ENCODE results near the gene MAP4K5. TPM values are rescaled to one million over a fixed set of nuclear protein-coding genes. Genes with fewer than 3 reads are reported as not detected.

MAP4K5 gene
- total RNA-seq, 1 donor from 2014 or later, result 123 TPM

DNA sequence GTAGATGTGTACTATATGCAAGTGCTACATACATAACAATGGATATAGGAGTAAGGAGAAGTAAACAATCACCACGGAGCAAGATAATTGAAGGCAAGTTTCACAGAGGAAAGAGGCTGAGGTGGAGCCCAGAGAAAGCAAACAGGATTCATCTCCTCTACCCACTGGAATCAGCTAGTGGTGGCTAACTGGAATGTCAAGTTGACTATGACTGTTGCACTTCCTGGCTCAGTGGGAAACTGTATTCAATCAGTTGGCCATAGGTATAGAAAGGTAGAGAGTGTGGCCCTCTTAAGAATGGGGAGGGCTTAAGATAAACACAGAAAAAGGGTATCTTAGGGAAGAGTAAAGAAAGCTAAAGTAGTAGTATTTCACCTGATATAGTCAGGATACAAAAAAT is 62.4 kb downstream of the MAP4K5 start:
- Mint-ChIP-seq H3K36me3 (ENCODE audit: unreplicated experiment) (peaks cover 79% of the 10 kb centered on the region), H3K4me3 (ENCODE audit: unreplicated experiment) (no peak overlapping the region), H3K27ac (ENCODE audit: unreplicated experiment) (no peak overlapping the region), H3K4me1 (ENCODE audit: unreplicated experiment) (peaks cover 6% of the 10 kb centered on the region), H3K27me3 (ENCODE audit: unreplicated experiment) (no peaks in the 10 kb centered on the region), H3K9me3 (ENCODE audit: unreplicated experiment) (peaks cover 21% of the 10 kb centered on the region)
- TF ChIP-seq, protein P1, sequence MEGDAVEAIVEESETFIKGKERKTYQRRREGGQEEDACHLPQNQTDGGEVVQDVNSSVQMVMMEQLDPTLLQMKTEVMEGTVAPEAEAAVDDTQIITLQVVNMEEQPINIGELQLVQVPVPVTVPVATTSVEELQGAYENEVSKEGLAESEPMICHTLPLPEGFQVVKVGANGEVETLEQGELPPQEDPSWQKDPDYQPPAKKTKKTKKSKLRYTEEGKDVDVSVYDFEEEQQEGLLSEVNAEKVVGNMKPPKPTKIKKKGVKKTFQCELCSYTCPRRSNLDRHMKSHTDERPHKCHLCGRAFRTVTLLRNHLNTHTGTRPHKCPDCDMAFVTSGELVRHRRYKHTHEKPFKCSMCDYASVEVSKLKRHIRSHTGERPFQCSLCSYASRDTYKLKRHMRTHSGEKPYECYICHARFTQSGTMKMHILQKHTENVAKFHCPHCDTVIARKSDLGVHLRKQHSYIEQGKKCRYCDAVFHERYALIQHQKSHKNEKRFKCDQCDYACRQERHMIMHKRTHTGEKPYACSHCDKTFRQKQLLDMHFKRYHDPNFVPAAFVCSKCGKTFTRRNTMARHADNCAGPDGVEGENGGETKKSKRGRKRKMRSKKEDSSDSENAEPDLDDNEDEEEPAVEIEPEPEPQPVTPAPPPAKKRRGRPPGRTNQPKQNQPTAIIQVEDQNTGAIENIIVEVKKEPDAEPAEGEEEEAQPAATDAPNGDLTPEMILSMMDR (IDR thresholded peaks at IDR 0.05), result no peak
- no peak for DNase-seq (ENCODE audit: extremely low spot score, unreplicated experiment)

DNA sequence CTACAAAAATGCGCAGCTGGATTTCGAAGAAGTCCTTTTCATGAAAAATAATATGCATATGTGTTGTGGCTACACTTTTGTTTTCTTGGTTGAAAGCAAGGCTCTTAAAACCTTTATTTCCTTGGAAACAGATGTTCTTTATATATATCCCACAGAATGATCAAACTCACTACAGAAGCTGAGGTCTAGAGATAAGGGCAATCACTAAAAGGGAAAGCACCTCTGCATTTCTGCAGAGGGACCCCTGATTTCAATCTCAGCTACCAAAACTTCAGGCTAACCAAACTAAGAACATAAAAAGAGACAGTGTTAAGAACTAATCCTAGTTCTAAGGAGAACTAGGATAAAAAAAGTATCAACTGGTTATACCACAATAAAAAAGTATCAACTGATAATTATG is 70.3 kb downstream of the MAP4K5 start:
- Mint-ChIP-seq H3K9me3 (ENCODE audit: unreplicated experiment) (no peaks in the 10 kb centered on the region), H3K27me3 (ENCODE audit: unreplicated experiment) (no peaks in the 10 kb centered on the region), H3K36me3 (ENCODE audit: unreplicated experiment) (peaks cover 32% of the 10 kb centered on the region), H3K4me3 (ENCODE audit: unreplicated experiment) (no peak overlapping the region), H3K4me1 (ENCODE audit: unreplicated experiment) (no peaks in the 10 kb centered on the region), H3K27ac (ENCODE audit: unreplicated experiment) (no peak overlapping the region)
- no peak for DNase-seq (ENCODE audit: extremely low spot score, unreplicated experiment)
- TF ChIP-seq, protein P1 (IDR thresholded peaks at IDR 0.05), result no peak

DNA sequence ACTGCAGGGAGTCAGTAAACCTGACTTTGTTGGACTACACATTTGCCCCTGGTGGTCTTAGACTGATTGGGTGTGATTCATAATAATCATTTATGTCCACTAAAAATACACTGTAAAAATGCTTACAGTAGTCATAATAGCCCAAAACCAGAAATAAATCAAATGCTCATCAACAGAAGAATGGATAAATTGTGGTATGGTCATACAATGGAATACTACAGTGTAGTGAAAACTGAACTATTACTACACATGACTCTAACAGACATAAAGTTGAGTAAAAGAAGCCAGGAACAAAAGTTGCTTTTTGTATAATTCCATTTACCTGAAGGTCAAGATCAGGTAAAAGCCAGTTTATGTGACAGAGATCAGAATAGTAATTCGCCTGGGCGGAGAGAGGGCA is 78.5 kb downstream of the MAP4K5 start:
- Mint-ChIP-seq H3K27me3 (ENCODE audit: unreplicated experiment) (no peaks in the 10 kb centered on the region), H3K36me3 (ENCODE audit: unreplicated experiment) (peaks cover 53% of the 10 kb centered on the region), H3K9me3 (ENCODE audit: unreplicated experiment) (no peaks in the 10 kb centered on the region), H3K4me1 (ENCODE audit: unreplicated experiment) (peaks cover 11% of the 10 kb centered on the region), H3K27ac (ENCODE audit: unreplicated experiment) (no peak overlapping the region), H3K4me3 (ENCODE audit: unreplicated experiment) (no peak overlapping the region)
- TF ChIP-seq, protein P1 (IDR thresholded peaks at IDR 0.05), result no peak
- no peak for DNase-seq (ENCODE audit: extremely low spot score, unreplicated experiment)

DNA sequence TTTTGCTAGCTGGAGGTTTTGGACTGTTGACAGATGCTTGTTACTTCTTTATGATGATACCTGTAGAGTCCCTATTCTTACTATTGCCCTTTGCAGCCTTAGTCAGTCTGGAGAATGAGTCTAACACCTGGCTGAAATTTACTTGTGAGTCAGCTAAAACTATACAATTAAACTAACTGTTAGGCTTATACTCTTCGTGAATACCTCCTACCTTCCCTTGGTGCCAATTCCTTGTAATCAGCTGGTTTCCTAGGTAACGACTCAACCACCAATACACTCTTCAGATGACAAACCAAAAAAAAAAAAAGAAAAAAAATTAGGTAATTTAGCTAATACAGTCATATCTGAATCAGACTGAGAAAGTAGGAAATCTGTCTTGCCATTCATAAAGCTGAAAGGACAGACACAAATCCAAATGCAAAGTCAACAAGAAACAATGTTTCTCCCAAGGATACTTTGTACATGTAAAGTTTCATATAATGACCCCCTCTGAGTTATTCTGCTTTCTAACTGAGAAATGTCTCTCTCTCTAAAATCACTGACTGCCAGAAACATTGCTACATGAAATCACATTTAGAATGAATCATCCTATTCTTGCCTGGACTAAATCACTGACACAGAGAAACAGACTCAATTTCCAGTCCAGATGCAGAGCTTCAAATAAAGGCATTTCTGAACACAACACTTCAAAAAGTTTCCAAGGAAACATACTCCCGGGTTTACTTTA is 79.2 kb downstream of the MAP4K5 start:
- Mint-ChIP-seq H3K36me3 (ENCODE audit: unreplicated experiment) (peaks cover 56% of the 10 kb centered on the region), H3K27me3 (ENCODE audit: unreplicated experiment) (no peaks in the 10 kb centered on the region), H3K4me1 (ENCODE audit: unreplicated experiment) (peaks cover 11% of the 10 kb centered on the region), H3K9me3 (ENCODE audit: unreplicated experiment) (no peaks in the 10 kb centered on the region), H3K27ac (ENCODE audit: unreplicated experiment) (peak overlapping the region; percentile 62), H3K4me3 (ENCODE audit: unreplicated experiment) (no peak overlapping the region)
- DNase-seq (ENCODE audit: extremely low spot score, unreplicated experiment), result no peak
- TF ChIP-seq, protein P1 (IDR thresholded peaks at IDR 0.05), result no peak

DNA sequence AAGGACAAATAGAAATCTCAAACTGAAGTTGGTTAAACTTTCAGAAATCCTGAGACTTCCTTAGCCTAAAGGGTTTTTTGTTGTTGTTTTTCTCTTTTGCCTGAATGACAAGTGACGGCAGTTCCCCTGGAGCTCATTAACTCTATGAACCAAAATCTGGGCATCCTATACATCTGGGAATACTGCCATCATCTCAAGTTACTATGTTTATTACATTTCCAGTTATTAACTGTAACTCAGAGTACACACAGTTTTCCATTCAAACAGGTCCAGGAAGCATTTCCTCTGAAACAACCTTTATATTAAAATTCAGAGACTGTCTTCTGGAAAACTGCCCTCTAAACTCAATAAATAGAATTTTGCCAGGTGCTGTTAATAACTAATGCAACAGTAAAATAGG is 80.1 kb downstream of the MAP4K5 start:
- TF ChIP-seq, protein P1 (IDR thresholded peaks at IDR 0.05), result no peak
- H3K9me3 Mint-ChIP-seq (ENCODE audit: unreplicated experiment), result no peaks in the 10 kb centered on the region
- H3K36me3 Mint-ChIP-seq (ENCODE audit: unreplicated experiment), result peaks cover 61% of the 10 kb centered on the region
- H3K4me1 Mint-ChIP-seq (ENCODE audit: unreplicated experiment), result peaks cover 13% of the 10 kb centered on the region
- no peaks in the 10 kb centered on the region for H3K27me3 Mint-ChIP-seq (ENCODE audit: unreplicated experiment)
- H3K4me3 Mint-ChIP-seq (ENCODE audit: unreplicated experiment), result no peak overlapping the region
- H3K27ac Mint-ChIP-seq (ENCODE audit: unreplicated experiment), result peak overlapping the region; percentile 2
- DNase-seq (ENCODE audit: extremely low spot score, unreplicated experiment), result no peak

Measured in osteocyte (in vitro differentiated cells).